ENCODE measurements around the gene CYP27A1.

Gene CYP27A1

DNA sequence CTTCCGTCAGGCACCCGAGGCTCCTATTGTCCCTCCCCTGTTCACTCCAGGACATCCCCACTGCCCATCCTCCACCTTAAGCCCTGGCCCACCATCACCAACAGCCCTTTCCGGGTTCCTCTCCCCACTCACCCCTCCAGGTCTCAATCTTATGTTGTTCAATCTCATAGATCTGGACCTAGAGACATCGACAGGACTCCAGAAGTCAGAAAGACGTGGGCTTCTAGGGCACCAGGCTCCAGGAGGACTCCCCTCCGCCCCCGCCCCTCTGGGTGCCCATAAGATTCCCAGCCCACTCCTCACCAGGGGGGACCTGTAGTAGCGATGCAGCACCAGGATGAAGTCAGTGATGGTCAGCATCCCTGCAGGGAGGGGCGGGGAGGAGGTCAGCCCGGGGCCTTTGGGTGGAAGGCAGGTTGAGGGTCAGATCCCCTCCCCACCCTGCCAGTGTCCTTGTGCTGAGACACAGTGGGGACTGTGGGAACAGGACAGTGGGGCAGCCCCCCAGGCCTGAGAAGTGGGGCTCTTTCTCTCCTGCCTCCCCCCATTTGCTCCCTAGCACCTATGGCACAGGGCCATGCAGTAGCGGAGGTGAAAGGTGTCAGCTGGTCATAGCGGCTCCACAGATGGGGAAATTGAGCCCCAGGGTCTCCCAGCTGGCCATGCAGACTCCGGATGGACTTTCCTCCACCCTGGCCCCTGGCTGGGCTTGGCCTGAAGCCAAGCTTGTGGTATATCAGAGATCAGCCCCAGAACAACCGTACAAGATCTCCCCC lies 45.9 kb downstream of the CYP27A1 start:
- in situ Hi-C loops (cut with HindIII; ENCODE audit: low sequenced_read_pairs), result no loop called here
- no peak for TF ChIP-seq CTCF (IDR thresholded peaks at IDR 0.05; ENCODE audit: low read depth, low read length, missing control alignments)
- H3K4me3 ChIP-seq (ENCODE audit: low read depth, low read length), result no peak overlapping the region
- no peak for DNase-seq (ENCODE audit: low read depth)

GRCh38 chr2:218828477-218828778 lies 46.5 kb downstream of the CYP27A1 start:
- no peak overlapping the region for H3K4me3 ChIP-seq (ENCODE audit: low read depth, low read length)
- in situ Hi-C loops (cut with HindIII; ENCODE audit: low sequenced_read_pairs), result no loop called here
- no peak for TF ChIP-seq CTCF (IDR thresholded peaks at IDR 0.05; ENCODE audit: low read depth, low read length, missing control alignments)
- no peak for DNase-seq (ENCODE audit: low read depth)

DNA sequence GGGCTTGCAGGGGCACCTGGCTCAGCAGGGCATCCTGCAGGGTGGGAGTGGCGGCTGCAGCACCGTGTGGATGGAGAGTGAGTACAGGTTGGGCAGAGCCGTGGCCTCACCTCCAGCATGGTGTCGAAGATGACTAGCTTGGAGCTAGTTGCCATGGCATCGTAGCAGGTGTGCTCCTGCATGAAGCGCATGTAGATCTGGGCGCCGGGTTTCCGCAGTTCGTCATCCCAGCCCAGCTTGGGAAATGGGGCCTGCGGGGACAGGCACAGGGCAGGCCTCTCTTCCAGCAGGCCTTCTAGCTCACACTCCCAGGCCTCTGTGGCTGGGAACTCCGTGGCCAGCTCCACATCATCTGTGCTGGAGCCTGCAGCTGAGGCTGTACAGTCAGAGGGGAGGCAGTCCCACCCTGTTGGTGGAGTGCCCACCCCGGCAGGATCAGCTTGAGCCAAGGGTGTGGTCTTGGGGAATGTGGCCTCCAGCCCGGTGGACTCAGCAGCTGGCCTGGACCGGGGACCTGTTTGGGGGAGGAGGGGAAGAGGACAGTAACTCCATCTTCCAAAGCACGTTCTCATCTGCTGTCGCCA lies 48.0 kb downstream of the CYP27A1 start:
- no peak for DNase-seq (ENCODE audit: low read depth)
- TF ChIP-seq CTCF (IDR thresholded peaks at IDR 0.05; ENCODE audit: low read depth, low read length, missing control alignments), result no peak
- no peak overlapping the region for H3K4me3 ChIP-seq (ENCODE audit: low read depth, low read length)
- in situ Hi-C loops (cut with HindIII; ENCODE audit: low sequenced_read_pairs), result no loop called here

- in situ Hi-C loops (cut with HindIII; ENCODE audit: low sequenced_read_pairs), result no loop called here
- DNase-seq (ENCODE audit: low read depth), result no peak
- no peak for TF ChIP-seq CTCF (IDR thresholded peaks at IDR 0.05; ENCODE audit: low read depth, low read length, missing control alignments)
- no peak overlapping the region for H3K4me3 ChIP-seq (ENCODE audit: low read depth, low read length)
These were observed 48.8 kb downstream of the CYP27A1 start for GRCh38 chr2:218830526-218831306.

- no peak within 1 kb of the TSS for H3K4me3 ChIP-seq (ENCODE audit: low read depth, low read length)
- no peak for TF ChIP-seq CTCF (IDR thresholded peaks at IDR 0.05; ENCODE audit: low read depth, low read length, missing control alignments)
- in situ Hi-C loops (cut with HindIII; ENCODE audit: low sequenced_read_pairs), result no loop called here
- DNase-seq (ENCODE audit: low read depth), result no peak
These were observed 49.5 kb downstream of the CYP27A1 start, which contains the start of gene PRKAG3 for GRCh38 chr2:218831378-218831990. Gene PRKAG3 (minus strand): TSS chr2:218831803.

DNA sequence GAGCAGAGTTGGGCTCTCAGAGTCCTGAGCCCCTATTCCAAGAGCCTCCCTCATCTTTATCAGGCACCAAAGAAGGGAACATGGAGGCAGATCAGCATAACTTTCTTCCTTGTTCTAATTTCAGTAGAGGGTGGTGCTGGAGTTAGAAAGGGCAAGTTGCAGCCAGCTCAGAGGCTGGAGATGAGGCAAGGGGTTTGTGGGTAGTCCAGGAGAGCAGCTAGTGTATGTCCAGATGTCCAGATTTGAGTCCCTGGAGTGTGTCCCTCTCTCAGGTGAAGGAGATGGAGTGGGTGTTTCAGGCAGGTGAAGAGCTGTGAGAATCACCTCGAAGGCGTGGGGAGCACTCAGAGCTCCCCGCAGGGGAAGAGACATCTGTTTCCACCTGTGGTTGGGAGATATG lies 50.1 kb downstream of the CYP27A1 start:
- in situ Hi-C loops (cut with HindIII; ENCODE audit: low sequenced_read_pairs), result no loop called here
- TF ChIP-seq CTCF (IDR thresholded peaks at IDR 0.05; ENCODE audit: low read depth, low read length, missing control alignments), result no peak
- no peak overlapping the region for H3K4me3 ChIP-seq (ENCODE audit: low read depth, low read length)
- no peak for DNase-seq (ENCODE audit: low read depth)

Data from astrocyte of the cerebellum (primary cell).